T-helper 22 cell (primary cell): ENCODE results near the gene SLTM.
"Not testable (repeated sequence)": the region's sequence is repeated elsewhere in the genome, so short reads cannot be mapped to it uniquely, and the experiment has no call there.

Experiments used
- DNase-seq: peaks from one replicate; pipeline ENCODE4 v3.0.0-alpha.2; 2020; ENCODE audit warnings: low read depth

Gene SLTM

DNA sequence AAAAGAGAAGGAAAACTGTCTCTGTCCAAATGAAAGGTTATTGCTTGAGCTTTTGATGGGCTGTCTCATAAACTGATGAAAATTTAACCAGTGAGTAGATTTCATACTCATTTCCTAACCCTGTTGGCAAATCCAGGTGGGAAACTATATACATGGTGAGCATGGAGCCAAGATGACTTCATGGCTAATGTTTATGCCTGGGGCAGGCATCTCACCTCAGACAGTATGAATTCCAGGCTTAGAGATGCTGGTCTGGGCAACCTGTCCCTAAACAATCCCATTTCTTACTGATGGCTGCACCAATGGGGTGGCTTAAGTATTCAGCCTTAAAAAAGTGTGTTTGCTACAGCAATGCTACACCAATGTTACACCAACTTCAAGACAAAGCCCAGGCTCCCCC, 58.1 kb downstream of the SLTM start:
- no peak for DNase-seq

DNA sequence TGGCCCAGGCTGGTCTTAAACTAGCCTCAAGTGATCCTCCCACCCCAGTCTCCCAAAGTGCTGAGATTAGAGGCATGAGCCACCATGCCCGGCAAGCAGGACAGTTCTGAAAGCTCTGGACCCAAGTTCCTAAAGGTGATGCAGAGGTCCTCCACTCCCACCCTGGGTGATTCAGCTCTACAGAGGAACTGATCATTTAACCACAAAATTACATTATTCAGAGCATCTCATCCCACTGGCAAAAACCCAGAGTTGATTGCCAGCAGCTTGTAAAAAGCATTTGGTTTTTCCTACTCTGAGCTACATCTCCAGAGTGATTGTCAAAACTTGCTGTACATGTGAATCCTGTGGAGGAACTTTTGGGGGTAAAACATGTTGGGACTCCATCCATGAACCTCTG, 60.2 kb downstream of the SLTM start:
- no peak for DNase-seq

DNA sequence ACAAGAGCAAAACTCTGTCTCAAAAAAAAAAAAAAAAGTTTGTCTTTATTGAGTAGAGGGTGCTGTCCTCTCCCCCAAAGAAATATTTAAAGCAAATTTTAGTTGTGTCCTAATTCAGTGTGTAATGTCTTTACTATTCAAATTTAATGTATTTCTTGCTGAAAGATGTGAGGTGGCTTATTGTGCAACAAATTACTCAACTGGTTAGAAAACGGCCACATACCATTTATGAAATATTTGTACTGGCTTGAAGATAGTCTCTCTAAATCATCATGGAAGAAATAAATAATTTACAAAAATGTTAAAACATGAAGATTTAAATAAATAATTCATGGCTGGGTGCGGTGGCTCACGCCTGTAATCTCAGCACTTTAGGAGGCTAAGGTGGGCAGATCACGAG, 63.0 kb downstream of the SLTM start:
- DNase-seq: no peak

DNA sequence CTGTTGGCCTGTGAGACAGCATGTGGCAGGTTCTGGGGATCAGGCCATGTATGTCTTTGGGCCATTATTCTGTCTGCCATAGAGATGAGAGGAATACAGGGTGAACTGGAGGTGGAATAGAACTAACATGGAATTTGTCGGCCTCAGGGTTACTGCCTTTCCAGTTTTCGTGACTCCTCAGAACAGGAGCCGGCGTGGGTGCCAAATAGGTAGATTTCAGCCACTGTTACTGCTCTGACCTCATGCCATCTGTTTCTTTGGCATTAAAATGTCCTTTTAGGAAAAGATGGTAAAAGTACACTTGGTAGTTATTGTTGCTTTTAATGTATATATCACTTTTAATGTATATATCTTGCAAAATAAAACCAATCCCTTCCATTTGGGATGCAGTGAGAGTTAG, 65.6 kb downstream of the SLTM start:
- DNase-seq: no peak

DNA sequence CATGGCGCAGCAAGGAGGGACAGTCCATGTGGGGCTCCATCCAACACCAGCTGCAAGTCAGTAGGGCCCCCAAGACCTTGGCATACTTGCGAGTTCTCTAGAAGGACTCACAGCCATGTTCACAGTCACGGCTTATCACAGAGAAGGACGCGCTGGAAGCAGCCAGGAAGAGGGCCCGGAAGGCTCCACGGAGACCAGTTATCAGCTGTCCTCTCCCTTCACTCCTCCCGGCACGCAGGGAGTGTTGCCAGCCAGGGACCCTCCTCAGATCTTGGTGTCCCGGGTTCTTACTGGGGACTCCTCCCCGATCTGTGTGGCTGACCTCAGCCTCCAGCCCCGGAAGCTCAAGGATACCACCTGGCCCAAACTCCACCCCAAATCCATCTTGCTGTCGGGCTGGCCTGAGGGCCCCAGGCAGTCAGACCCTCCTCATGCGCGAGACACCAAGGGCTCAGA, 68.0 kb downstream of the SLTM start:
- DNase-seq: no peak

DNA sequence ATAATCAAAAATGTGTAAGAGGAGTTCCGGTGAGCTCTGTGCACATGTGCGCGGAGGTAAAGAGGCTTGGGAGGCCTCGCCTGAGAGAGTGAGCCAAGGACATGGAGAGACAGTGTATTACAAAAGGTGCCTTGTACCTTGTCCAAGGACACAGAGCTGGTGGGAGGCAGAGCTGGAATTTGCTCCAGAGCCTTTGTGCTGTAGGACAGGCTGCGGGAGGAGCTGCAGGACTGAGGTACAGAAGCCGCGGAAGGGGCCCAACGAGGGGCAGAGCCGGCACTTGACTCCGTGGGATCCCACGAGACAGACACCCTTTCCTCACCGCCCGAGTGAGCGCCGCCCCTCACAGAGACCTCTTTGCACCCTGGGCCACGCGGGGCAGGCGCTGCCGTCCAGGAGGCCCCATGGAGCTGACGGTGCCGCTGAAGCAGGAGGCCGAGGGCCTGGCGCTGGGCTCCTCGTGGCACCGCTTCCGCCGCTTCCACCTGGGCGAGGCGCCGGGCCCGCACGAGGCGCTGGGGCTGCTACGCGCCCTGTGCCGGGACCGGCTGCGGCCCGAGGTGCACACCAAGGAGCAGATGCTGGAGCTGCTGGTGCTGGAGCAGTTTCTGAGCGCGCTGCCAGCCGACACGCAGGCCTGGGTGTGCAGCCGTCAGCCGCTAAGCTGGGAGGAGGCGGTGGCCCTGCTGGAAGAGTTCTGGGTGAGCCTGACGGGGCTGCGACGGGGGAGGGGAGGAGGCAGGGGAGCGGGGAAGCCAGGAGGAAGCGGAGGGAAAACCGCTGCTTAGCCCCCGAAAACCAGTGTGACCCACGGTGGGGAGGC, 68.7 kb downstream of the SLTM start:
- DNase-seq: no peak

DNA sequence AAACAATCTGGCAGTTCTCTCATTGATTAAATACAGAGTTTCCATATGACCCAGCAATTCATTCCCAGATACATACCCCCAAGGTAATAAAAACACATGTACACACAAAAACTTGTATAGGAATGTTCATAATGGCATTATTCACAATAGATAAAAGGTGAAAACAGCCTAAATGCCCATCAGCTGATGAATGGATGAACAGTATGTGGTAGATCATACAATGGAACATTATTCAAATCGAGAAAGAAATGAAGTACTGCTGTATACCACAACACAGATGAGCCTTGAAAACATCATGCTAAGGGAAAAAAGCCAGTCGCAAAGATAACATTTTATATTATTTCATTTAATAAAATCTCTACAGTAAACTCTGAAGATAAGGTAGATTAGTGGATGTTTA, 71.2 kb downstream of the SLTM start:
- DNase-seq: no peak

DNA sequence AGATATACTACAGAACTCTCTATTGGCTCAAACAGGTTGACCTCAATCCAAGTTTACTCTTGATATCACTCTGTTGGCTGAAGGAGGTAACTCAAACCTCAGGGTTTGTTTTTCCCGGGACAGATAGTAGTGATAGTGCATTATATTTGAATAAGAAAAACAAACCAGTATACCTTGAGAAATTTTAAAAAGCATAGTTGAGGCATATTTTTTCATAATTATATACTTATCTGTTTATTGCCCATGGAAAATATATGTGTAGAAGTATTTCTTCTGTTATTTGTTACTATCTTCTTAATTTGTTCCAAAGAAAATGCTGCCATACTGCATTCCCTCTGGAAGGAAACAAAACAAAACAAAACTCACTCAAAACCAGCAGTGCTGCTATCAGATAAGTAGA, 76.9 kb downstream of the SLTM start:
- DNase-seq: not testable (repeated sequence)

DNA sequence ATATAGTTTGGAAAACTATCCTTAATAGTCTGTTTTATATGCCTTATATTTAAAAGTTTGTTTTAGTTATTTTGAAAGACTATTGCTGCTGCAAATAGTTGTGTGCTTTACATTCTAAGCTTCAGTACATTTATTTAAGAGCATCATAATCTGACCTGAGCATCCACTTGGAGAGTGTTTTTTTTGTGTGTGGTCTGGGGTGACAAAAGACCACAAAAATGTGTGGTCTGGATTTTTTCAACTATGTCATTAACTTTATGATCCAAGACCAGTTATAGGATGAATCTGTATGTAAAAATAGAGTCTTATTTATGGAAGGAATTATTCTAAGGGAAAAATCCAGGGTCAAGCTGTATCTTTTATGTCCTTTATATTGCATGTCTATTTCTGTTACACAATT, 77.4 kb downstream of the SLTM start:
- no peak for DNase-seq

DNA sequence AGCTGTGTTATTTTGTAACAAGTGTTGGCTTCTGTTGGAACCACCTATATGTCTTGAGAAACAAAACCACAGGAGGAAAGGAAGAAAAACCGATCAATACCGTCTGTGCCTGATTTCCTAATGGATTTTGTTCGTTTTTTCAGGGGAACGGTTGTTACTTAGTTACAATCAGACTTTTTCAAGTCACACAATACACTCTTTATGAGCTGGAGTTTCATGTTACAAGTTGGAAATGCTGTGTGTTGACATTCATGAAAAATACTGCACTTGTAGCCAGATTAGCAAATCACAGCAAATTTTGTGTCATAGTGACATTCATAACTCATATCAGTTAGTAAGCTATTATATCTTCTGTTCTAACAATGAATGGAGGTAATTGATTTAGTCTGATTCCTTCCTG, 78.9 kb downstream of the SLTM start:
- no peak for DNase-seq

DNA sequence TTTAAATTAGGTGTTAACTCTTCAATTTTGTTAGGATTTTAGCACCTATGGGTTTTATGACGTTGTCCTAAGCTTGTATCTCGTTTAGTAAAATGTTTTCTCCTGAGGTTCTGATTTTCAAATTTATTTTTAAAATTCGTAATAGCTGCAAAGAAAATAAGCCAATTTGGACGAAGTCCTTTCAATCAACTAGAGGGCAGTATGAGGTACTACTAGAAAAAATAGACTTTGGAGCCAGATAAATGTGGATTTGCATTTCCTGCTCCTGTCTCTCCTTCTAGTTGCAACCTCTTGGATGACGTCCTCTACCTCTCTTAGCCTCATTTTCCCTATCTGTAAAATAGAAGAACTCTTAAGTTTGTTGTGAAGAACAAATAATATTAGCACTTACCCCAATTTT, 81.1 kb downstream of the SLTM start:
- DNase-seq: no peak

DNA sequence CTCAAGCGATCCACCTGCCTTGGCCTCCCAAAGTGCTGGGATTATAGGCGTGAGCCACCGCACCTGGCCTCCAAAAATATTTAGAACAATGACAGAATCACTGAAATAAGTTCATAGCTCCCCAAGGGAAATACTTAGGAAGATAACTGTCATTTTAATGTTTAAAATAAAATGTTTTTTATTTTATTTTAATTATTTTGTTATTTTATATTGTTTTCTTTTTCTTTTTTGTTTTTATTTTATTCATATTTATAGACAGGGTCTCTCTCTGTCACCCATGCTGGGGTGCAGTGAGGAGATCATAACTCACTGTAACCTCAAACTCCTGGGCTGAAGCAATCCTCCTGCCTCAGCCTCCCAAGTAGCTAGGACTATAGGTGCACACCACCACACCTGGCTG, 82.3 kb downstream of the SLTM start:
- DNase-seq: not testable (repeated sequence)

DNA sequence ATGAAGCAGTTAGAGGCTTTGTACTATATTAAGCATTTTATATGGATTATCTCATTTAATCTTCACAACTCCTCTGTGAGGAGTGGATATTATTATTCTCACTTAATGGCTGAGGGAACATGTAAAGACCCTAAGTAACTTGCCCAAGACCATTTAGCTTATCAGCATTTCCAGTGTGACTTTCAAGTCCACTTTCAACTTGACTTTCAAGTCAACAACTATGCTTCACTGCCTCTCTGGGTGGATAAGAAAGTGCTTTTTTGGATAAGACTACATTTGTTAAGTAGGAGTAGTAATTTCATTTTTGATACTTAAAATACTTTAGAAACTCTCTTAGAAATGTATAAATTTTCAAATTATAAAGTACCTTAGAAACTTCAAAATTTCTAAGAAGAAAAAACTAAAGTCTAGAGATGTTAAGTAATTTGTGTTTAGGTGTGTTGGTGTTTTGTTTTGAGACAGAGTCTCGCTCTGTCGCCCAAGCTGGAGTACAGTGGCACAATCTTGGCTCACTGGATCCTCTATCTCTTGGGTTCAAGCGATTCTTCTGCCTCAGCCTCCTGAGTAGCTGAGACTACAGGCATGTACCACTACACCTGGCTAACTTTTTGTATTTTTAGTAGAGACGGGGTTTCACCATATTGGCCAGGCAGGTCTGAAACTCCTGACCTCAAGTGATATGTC, 90.6 kb downstream of the SLTM start:
- no peak for DNase-seq

DNA sequence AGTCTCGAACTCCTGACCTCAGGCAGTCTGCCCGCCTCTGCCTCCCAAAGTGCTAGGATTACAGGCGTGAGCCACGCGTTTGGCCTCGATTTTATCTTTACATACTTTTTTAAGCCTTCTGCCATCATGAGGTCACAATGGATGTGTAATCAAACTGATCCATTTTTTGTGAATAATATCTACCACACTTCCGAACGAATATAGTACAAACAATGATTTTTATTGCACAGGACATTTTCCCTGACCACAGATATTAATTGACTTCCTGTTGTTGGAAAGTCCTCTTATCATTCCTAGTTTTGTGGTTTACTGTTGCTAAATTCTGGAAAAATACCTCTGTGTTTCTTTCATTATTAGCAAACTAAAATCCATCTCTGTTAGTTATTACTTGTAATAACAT, 93.4 kb downstream of the SLTM start:
- DNase-seq: no peak

DNA sequence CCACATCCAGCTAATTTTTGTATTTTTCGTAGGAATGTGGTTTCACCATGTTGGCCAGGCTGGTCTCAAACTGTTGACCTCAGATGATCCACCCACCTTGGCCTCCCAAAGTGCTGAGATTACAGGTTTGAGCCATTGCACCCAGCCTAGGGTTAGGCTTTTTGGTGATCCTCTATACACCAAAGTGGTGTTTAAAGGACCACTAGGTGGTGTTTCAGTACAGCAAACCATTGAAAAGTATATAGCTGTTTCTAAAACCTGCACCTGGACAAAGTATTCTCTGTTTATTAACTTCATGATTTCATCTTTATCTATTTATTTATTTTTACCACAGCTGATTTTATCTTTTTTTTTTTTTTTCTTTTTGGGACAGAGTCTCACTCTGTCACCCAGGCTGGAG, 94.0 kb downstream of the SLTM start:
- DNase-seq: no peak

DNA sequence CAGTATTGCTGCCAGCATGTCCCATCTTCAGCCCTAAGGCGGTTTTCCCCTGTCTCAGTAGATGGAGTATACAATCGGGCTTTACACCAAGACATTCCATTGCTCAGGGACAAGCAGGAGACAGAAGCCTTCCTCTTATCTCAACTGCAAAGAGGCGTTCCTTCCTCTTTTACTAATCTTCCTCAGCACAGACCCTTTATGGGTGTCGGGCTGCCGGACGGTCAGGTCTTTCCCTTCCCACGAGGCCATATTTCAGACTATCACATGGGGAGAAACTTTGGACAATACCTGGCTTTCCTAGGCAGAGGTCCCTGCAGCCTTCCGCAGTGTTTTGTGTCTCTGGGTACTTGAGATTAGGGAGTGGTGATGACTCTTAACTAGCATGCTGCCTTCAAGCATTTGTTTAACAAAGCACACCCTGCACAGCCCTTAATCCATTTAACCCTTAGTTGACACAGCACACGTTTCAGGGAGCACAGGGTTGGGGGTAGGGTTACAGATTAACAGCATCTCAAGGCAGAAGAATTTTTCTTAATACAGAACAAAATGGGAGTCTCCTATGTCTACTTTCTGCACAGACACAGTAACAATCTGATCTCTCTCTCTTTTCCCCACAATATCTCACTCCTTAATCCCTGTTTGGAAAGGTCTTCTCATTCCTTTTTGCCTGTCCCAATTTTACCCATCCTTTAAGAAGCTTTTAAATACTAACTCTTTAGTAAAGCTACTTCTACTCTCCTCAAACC, 99.6 kb downstream of the SLTM start:
- DNase-seq: not testable (repeated sequence)

DNA sequence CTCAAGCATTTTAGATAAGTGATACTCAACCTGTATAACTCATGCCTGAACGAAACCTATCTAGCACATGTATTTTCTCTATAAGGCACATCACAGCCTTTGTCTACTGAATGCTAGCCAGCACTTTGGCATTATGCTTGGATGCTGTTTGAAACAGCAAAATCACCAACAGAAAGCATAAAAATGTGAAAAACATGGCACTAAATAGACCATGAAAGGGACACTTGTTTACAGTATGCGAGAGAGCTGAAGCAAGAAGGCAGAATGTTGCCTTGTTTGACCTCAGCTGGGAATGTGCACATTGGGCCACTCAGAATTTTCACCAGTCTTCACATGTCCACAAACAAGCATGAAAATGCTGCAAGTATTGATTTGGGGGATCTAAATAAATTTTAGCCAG, 102.9 kb downstream of the SLTM start:
- no peak for DNase-seq
